MCF 10A (cell line): Measurements from ENCODE around the gene UPF1. TPM values are rescaled to one million over a fixed set of nuclear protein-coding genes. Genes with fewer than 3 reads are reported as not detected.

Experiments used
- BruUV-seq: library from RNA; stranded (reverse); fragments of 400-500 nt; replicated peaks from 2 replicates; lab custom pipeline; 2021; lab: Mats Ljungman, UMichigan
- CTCF ChIA-PET: fragments of 300-600 bp; sonication (Branson Sonifier 250); formaldehyde crosslinking; extraction: SDS; loops from one replicate; lab custom pipeline; 2021; ENCODE audit warnings: antibody characterized with exemption, inconsistent platforms; lab: Yijun Ruan, JAX
- POLR2A ChIA-PET: fragments of 300-600, 350-650 bp; sonication (Branson Sonifier 250); formaldehyde crosslinking; extraction: SDS; loops from one replicate; lab custom pipeline; 2020; ENCODE audit warnings: antibody characterized with exemption, inconsistent platforms; lab: Yijun Ruan, JAX
- DNase-seq: peaks from one replicate; pipeline ENCODE4 v3.0.0-alpha.2; 2018; ENCODE audit not compliant: unreplicated experiment
- H3K27ac Mint-ChIP-seq: one replicate; pipeline ENCODE4 v1.8.0; 2022; ENCODE audit warnings: mild to moderate bottlenecking, low read depth, mixed read lengths; ENCODE audit not compliant: unreplicated experiment
- H3K27me3 Mint-ChIP-seq: one replicate; pipeline ENCODE4 v1.8.0; 2022; ENCODE audit warnings: mixed read lengths; ENCODE audit not compliant: insufficient read depth, unreplicated experiment
- H3K36me3 Mint-ChIP-seq: one replicate; pipeline ENCODE4 v1.8.0; 2022; ENCODE audit warnings: mild to moderate bottlenecking, moderate library complexity, mixed read lengths; ENCODE audit not compliant: insufficient read depth, unreplicated experiment
- H3K4me1 Mint-ChIP-seq: one replicate; pipeline ENCODE4 v1.8.0; 2022; ENCODE audit warnings: mixed read lengths; ENCODE audit not compliant: insufficient read depth, unreplicated experiment
- H3K4me3 Mint-ChIP-seq: one replicate; pipeline ENCODE4 v1.8.0; 2022; ENCODE audit warnings: mild to moderate bottlenecking, moderate library complexity, mixed read lengths; ENCODE audit not compliant: unreplicated experiment
- H3K9me3 Mint-ChIP-seq: one replicate; pipeline ENCODE4 v1.8.0; 2022; ENCODE audit warnings: mixed read lengths; ENCODE audit not compliant: unreplicated experiment
- CTCF ChIP-seq: fragments of 200-600 bp; IDR thresholded peaks from one replicate; pipeline ENCODE4 v1.8.0; 2022; ENCODE audit warnings: antibody characterized with exemption, mild to moderate bottlenecking; ENCODE audit not compliant: unreplicated experiment
- intact Hi-C: fragments of 100-400 bp; cut with micrococcal nuclease; formaldehyde crosslinking; loops from 2 replicates; pipeline ENCODE4 v1.14.1; 2022
- total RNA-seq: library from RNA; stranded (reverse); gene quantifications from 2 replicates; pipeline ENCODE4 v1.2.3, GENCODE V29; 2022

UPF1 gene
- total RNA-seq, 1 experiment from 2014 or later, result 79.8 TPM

DNA sequence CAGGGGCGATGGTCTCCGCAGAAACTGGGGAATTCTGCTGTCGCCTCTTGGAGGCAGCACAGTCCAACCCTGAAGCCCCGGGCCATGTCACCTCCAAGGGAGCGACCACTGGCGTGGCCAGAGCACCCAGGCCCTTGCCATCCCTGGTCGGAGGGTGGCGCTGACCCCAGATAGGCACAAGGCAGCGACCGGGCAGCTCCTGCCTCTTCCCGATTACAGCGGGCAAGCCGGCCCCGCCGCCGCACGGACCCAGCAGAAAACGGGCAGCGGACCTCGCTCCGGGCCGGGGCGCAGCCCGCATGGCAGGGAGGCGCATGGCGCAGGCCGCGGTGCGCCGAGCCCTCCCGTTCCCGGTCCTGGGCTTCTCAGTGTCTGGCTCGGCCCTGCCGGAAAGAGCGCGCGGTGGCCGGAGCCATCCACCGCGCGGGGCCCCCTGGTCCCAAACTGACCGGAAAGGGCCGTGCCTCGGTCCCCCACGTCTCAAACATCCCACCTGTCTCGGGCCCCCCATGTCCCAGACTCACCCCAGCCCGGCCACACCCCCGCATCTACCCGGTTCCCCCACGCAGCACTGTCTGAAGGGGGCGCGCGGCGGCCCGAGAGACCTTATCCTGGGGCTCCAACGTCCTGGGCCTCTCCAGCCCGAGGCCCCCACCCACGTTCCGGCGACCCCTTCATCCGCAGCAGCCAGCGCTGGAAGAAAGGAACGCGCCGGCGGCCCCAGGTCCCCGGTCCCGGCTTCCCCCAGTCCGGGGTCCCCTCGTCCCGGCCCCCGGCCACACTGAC lies 63.5 kb downstream of the UPF1 start:
- no peak for TF ChIP-seq CTCF
- peak overlapping the region; percentile 21 for H3K4me3 Mint-ChIP-seq
- no peaks in the 10 kb centered on the region for H3K4me1 Mint-ChIP-seq
- BruUV-seq, result no TSS peak
- intact Hi-C loops, result loop anchor here (1.0 kb wide), 1 partner anchor 91 kb away; no protein-coding TSS in a partner anchor
- peaks cover 37% of the 10 kb centered on the region for H3K27me3 Mint-ChIP-seq
- CTCF ChIA-PET, result interaction anchor here (0.9 to 1.1 kb wide), 3 partner anchors 15 to 92 kb away, joined by 3 to 6 read pairs (median 3); no protein-coding TSS in a partner anchor
- H3K27ac Mint-ChIP-seq, result no peak overlapping the region
- POLR2A ChIA-PET, result interaction anchor here (0.6 to 1.2 kb wide), 3 partner anchors 9 to 611 kb away, joined by 3 to 6 read pairs (median 5); no protein-coding TSS in a partner anchor
- peak; percentile 44 for DNase-seq
- H3K36me3 Mint-ChIP-seq, result no peaks in the 10 kb centered on the region
- no peaks in the 10 kb centered on the region for H3K9me3 Mint-ChIP-seq

- Mint-ChIP-seq H3K27me3 (peaks cover 37% of the 10 kb centered on the region), H3K4me1 (no peaks in the 10 kb centered on the region), H3K27ac (no peak within 1 kb of the TSS), H3K36me3 (no peaks in the 10 kb centered on the region), H3K4me3 (peak within 1 kb of the TSS; percentile 64), H3K9me3 (no peaks in the 10 kb centered on the region)
- no peak for TF ChIP-seq CTCF
- CTCF ChIA-PET, result interaction anchor here (0.6 to 1.1 kb wide), 4 partner anchors 21 to 135 kb away, joined by 3 to 6 read pairs (median 4); no protein-coding TSS in a partner anchor
- POLR2A ChIA-PET, result interaction anchor here (0.6 kb wide), 2 partner anchors 12 to 611 kb away, joined by 3 read pairs; no protein-coding TSS in a partner anchor
- intact Hi-C loops, result loop anchor here (1.0 kb wide), 1 partner anchor 90 kb away; no protein-coding TSS in a partner anchor
- no peak for DNase-seq
- no TSS peak for BruUV-seq
These were observed 64.1 kb downstream of the UPF1 start, which contains the start of gene CERS1 for GRCh38 chr19:18895824-18896341. Gene CERS1 (minus strand): TSS chr19:18896158. CDS start chr19:18896072, 86 bp downstream.

DNA sequence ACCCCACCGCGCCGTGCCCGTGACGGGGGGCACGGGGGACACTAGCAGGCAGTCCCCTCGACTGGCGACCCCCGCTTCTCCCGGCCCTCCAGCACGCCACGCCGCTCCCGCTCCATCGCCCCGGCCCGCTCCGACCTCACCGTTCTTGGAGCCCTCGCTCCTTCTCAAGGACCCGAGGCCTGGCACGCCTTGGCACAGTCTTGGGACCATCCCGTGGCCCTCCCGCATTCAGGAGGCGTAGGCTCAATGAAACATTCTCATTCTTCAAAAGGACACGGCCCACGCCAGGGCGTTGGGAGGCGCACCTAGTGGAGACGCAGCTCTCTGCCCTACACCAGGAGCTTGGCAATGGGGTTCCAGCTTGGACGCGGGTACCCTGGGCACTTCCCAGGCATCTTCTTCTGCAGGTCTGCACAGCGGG lies 64.7 kb downstream of the UPF1 start:
- no peak for DNase-seq
- no peaks in the 10 kb centered on the region for H3K9me3 Mint-ChIP-seq
- H3K27me3 Mint-ChIP-seq, result peaks cover 37% of the 10 kb centered on the region
- intact Hi-C loops, result no loop called here
- CTCF ChIA-PET, result interaction anchor here (0.6 to 1.1 kb wide), 5 partner anchors 11 to 135 kb away, joined by 3 to 6 read pairs (median 4); no protein-coding TSS in a partner anchor
- no peaks in the 10 kb centered on the region for H3K36me3 Mint-ChIP-seq
- no peak overlapping the region for H3K27ac Mint-ChIP-seq
- POLR2A ChIA-PET, result interaction anchor here (0.6 kb wide), 1 partner anchor 12 kb away, joined by 3 read pairs; no protein-coding TSS in a partner anchor
- TF ChIP-seq CTCF, result no peak
- H3K4me3 Mint-ChIP-seq, result peak overlapping the region; percentile 64
- H3K4me1 Mint-ChIP-seq, result no peaks in the 10 kb centered on the region
- BruUV-seq, result no TSS peak
